Loucy (cell line): Measurements from ENCODE around the gene JAM2.
A peak's percentile ranks its signal among the peaks of the same experiment; 100 is the strongest.

Experiments
- H2AFZ ChIP-seq: fragments of 200-600 bp; sonication (generic); 2 replicates; pipeline ENCODE4 v1.6.0; 2016; ENCODE audit warnings: antibody characterized with exemption, mild to moderate bottlenecking, low read length, moderate library complexity
- H3F3A ChIP-seq: fragments of 200-600 bp; 2 replicates; pipeline ENCODE4 v1.6.0; 2016; ENCODE audit warnings: antibody characterized with exemption, low read depth, mild to moderate bottlenecking
- H3K27me3 ChIP-seq: fragments of 200-600 bp; sonication (generic); 2 replicates; pipeline ENCODE4 v1.6.1; 2014; ENCODE audit warnings: low read length, mild to moderate bottlenecking; ENCODE audit not compliant: insufficient read depth, poor library complexity, severe bottlenecking
- H3K36me3 ChIP-seq: fragments of 200-600 bp; sonication (generic); 2 replicates; pipeline ENCODE4 v1.6.1; 2016; ENCODE audit warnings: low read length; ENCODE audit not compliant: insufficient read depth
- H3K4me1 ChIP-seq: fragments of 200-600 bp; sonication (generic); 2 replicates; pipeline ENCODE4 v1.5.1; 2014; ENCODE audit warnings: low read length, mild to moderate bottlenecking; ENCODE audit not compliant: insufficient read depth, poor library complexity, severe bottlenecking
- H3K4me2 ChIP-seq: fragments of 200-600 bp; sonication (generic); 2 replicates; pipeline ENCODE4 v1.6.0; 2014; ENCODE audit warnings: antibody characterized with exemption, low read length, low read depth, mild to moderate bottlenecking; ENCODE audit not compliant: poor library complexity, severe bottlenecking
- H3K4me3 ChIP-seq: fragments of 200-600 bp; sonication (generic); 2 replicates; pipeline ENCODE4 v1.5.1; 2014; ENCODE audit warnings: low read length, mild to moderate bottlenecking, mixed read lengths; ENCODE audit not compliant: poor library complexity, severe bottlenecking
- H3K79me2 ChIP-seq: fragments of 200-600 bp; sonication (generic); 2 replicates; pipeline ENCODE4 v1.6.1; 2014; ENCODE audit warnings: low read length; ENCODE audit not compliant: insufficient read depth
- H3K9ac ChIP-seq: fragments of 200-600 bp; sonication (generic); 2 replicates; pipeline ENCODE4 v1.6.0; 2014; ENCODE audit warnings: mild to moderate bottlenecking, low read depth, low read length, moderate library complexity; ENCODE audit not compliant: poor library complexity, severe bottlenecking
- H3K9me2 ChIP-seq: fragments of 200-600 bp; sonication (generic); replicated peaks from 2 replicates; pipeline ENCODE4 v1.6.1; 2016; ENCODE audit warnings: low read depth, low read length, mixed read lengths
- H3K9me3 ChIP-seq: fragments of 200-600 bp; sonication (generic); 2 replicates; pipeline ENCODE4 v1.6.1; 2014; ENCODE audit warnings: mild to moderate bottlenecking, antibody characterized with exemption, low read length, low read depth; ENCODE audit not compliant: insufficient read depth
- H4K20me1 ChIP-seq: fragments of 200-600 bp; sonication (generic); 2 replicates; pipeline ENCODE4 v1.6.0; 2014; ENCODE audit warnings: antibody characterized with exemption, low read length, mild to moderate bottlenecking; ENCODE audit not compliant: insufficient read depth, poor library complexity, severe bottlenecking
- CTCF ChIP-seq: fragments of 200-600 bp; sonication (generic); conservative IDR thresholded peaks from 2 replicates; pipeline ENCODE4 v1.5.1; 2014; ENCODE audit warnings: mild to moderate bottlenecking, antibody characterized with exemption, low read length
- EZH2phosphoT487 ChIP-seq: fragments of 200-600 bp; IDR thresholded peaks from 2 replicates; pipeline ENCODE4 v1.6.1; 2018; ENCODE audit warnings: antibody characterized with exemption, mild to moderate bottlenecking, moderate library complexity, borderline replicate concordance

JAM2 gene

GRCh38 chr21:25744854-25745253 lies 105.8 kb downstream of the JAM2 start:
- peaks cover 21% of the 10 kb centered on the region; the same call in 1 of the 2 replicates for H3K36me3 ChIP-seq
- no peak for TF ChIP-seq EZH2phosphoT487
- no peak for TF ChIP-seq CTCF
- H3K9me2 ChIP-seq, result no peaks in the 10 kb centered on the region

GRCh38 chr21:25750085-25750484 lies 111.0 kb downstream of the JAM2 start:
- no peaks in the 10 kb centered on the region for H4K20me1 ChIP-seq
- no peaks in the 10 kb centered on the region for H3K27me3 ChIP-seq
- no peaks in the 10 kb centered on the region for H3K9me3 ChIP-seq
- peaks cover 7% of the 10 kb centered on the region for H3F3A ChIP-seq
- TF ChIP-seq EZH2phosphoT487, result no peak
- peaks cover 27% of the 10 kb centered on the region for H3K4me1 ChIP-seq
- H3K36me3 ChIP-seq, result peaks cover 40% of the 10 kb centered on the region
- H3K9me2 ChIP-seq, result no peaks in the 10 kb centered on the region
- no peaks in the 10 kb centered on the region for H3K79me2 ChIP-seq
- no peak overlapping the region for H3K9ac ChIP-seq
- peak overlapping the region; percentile 40 for H3K4me3 ChIP-seq
- no peak overlapping the region for H2AFZ ChIP-seq
- H3K4me2 ChIP-seq, result peak overlapping the region; percentile 60

More at GRCh38 chr21:25744854-25745253, 105.8 kb downstream of the JAM2 start:
- Histone ChIP-seq H2AFZ (no peak overlapping the region), H3K4me3 (no peak overlapping the region), H3K27me3 (no peaks in the 10 kb centered on the region), H3K4me1 (peaks cover 12% of the 10 kb centered on the region), H3K9ac (no peak overlapping the region), H3F3A (no peaks in the 10 kb centered on the region), H4K20me1 (no peaks in the 10 kb centered on the region), H3K79me2 (peaks cover 12% of the 10 kb centered on the region; the same call in 1 of the 2 replicates), H3K9me3 (no peaks in the 10 kb centered on the region), H3K4me2 (no peak overlapping the region)

GRCh38 chr21:25752416-25752815 lies 113.4 kb downstream of the JAM2 start:
- Histone ChIP-seq H3K79me2 (no peaks in the 10 kb centered on the region), H2AFZ (no peak overlapping the region), H3K4me2 (no peak overlapping the region), H3K27me3 (no peaks in the 10 kb centered on the region), H3F3A (peaks cover 7% of the 10 kb centered on the region), H3K4me3 (no peak overlapping the region), H3K36me3 (peaks cover 33% of the 10 kb centered on the region), H4K20me1 (no peaks in the 10 kb centered on the region), H3K9me3 (no peaks in the 10 kb centered on the region), H3K4me1 (peaks cover 27% of the 10 kb centered on the region), H3K9ac (no peak overlapping the region), H3K9me2 (no peaks in the 10 kb centered on the region)
- TF ChIP-seq EZH2phosphoT487 (no peak), CTCF (no peak)

- Histone ChIP-seq H3K9me3 (no peaks in the 10 kb centered on the region), H3K79me2 (no peaks in the 10 kb centered on the region), H3F3A (no peaks in the 10 kb centered on the region), H3K36me3 (peaks cover 61% of the 10 kb centered on the region), H3K27me3 (no peaks in the 10 kb centered on the region), H3K9ac (no peak overlapping the region), H3K4me3 (no peak overlapping the region), H4K20me1 (no peaks in the 10 kb centered on the region), H3K4me1 (peaks cover 9% of the 10 kb centered on the region), H3K9me2 (no peaks in the 10 kb centered on the region), H3K4me2 (no peak overlapping the region), H2AFZ (no peak overlapping the region)
- TF ChIP-seq CTCF (no peak), EZH2phosphoT487 (no peak)
These were observed 117.3 kb downstream of the JAM2 start for GRCh38 chr21:25756190-25756932.
